K562 (cell line): ENCODE measurements around the gene ZNF280C. TPM values are rescaled to one million over a fixed set of nuclear protein-coding genes. Genes with fewer than 3 reads are reported as not detected.

ENCODE experiments used
- ATAC-seq: fragments of 200-7000 bp; cut with Tn5 transposase; 3 replicates; pipeline ENCODE4 v1.9.1; 2020; ENCODE audit warnings: moderate library complexity
- BruUV-seq: library from RNA; stranded (reverse); fragments of 400-500 nt; replicated peaks from 2 replicates; lab custom pipeline; 2021; lab: Mats Ljungman, UMichigan
- CTCF ChIA-PET: fragments of 300-600 bp; formaldehyde crosslinking; extraction: SDS; loops from one replicate; lab custom pipeline; 2021; ENCODE audit warnings: low intra/inter-chr PET ratio; lab: Yijun Ruan, JAX
- POLR2A ChIA-PET: fragments of 300-600, 350-650 bp; sonication (Branson Sonifier 250); formaldehyde crosslinking; extraction: SDS; loops from one replicate; lab custom pipeline; 2021; ENCODE audit warnings: antibody characterized with exemption, inconsistent platforms; lab: Yijun Ruan, JAX
- DNase-seq, 4 experiments: peaks; one replicate each; pipeline versions ENCODE4 v3.0.0 to v3.0.0-alpha.2; 2011 to 2018; ENCODE audit warnings: low spot score in 3 of 4, mixed read lengths in 3 of 4; ENCODE audit errors: extremely low read depth in 1 of 4
- FAIRE-seq: peaks from 2 replicates; lab custom pipeline; 2011; peaks lifted over from hg19 to GRCh38; lab: Jason Lieb, UNC
- H2AFZ ChIP-seq: 2 replicates; pipeline ENCODE4 v1.6.0; 2011; ENCODE audit warnings: low read depth, low read length, control low read depth, inconsistent platforms
- H3K27ac ChIP-seq: fragments of 200-600 bp; 3 replicates; pipeline ENCODE4 v1.8.0; 2011; ENCODE audit warnings: low read depth, mild to moderate bottlenecking, control low read depth, inconsistent platforms, low read length, moderate library complexity, mixed read lengths; ENCODE audit errors: extremely low read depth
- H3K27me3 ChIP-seq, 2 experiments: fragments of 300-600 bp in 1 of 2; 2 replicates in 1 of 2; 3 replicates in 1 of 2; pipeline versions ENCODE4 v1.6.0 to v1.8.0; 2011; ENCODE audit warnings: inconsistent platforms in 2 of 2, low read length in 2 of 2, mild to moderate bottlenecking in 1 of 2, mixed read lengths in 1 of 2, moderate library complexity in 1 of 2; ENCODE audit not compliant: control insufficient read depth in 2 of 2, insufficient read depth in 2 of 2
- H3K36me3 ChIP-seq: fragments of 300-600 bp; 3 replicates; pipeline ENCODE4 v1.8.0; 2011; ENCODE audit warnings: mild to moderate bottlenecking, low read length, inconsistent platforms; ENCODE audit not compliant: control insufficient read depth, insufficient read depth
- H3K4me1 ChIP-seq, 2 experiments: fragments of 200-600 bp in 1 of 2; replicated peaks in 1 of 2; 2 replicates in 1 of 2; 3 replicates in 1 of 2; pipeline versions ENCODE4 v1.5.1 to v1.8.0; 2011; ENCODE audit warnings: inconsistent platforms in 2 of 2, low read length in 2 of 2, mild to moderate bottlenecking in 1 of 2, mixed read lengths in 1 of 2, moderate library complexity in 1 of 2; ENCODE audit not compliant: control insufficient read depth in 2 of 2, insufficient read depth in 2 of 2
- H3K4me2 ChIP-seq: 2 replicates; pipeline ENCODE4 v1.6.1; 2011; ENCODE audit warnings: low read length, control low read depth, inconsistent platforms, mixed read lengths; ENCODE audit not compliant: insufficient read depth
- H3K4me3 ChIP-seq: fragments of 200-600 bp; sonication (generic), shearing (Covaris generic); 2 replicates; pipeline ENCODE4 v1.5.1; 2016; ENCODE audit warnings: control low read depth, inconsistent platforms
- H3K79me2 ChIP-seq: fragments of 200-600 bp; 3 replicates; pipeline ENCODE4 v1.8.0; 2011; ENCODE audit warnings: low read length, inconsistent platforms; ENCODE audit not compliant: control insufficient read depth, insufficient read depth
- H3K9ac ChIP-seq, 2 experiments: 2 replicates each; pipeline versions ENCODE4 v1.6.0 to v1.6.1; 2011; ENCODE audit warnings: low read depth in 2 of 2, low read length in 2 of 2, control low read depth in 1 of 2, inconsistent platforms in 1 of 2, mild to moderate bottlenecking in 1 of 2, mixed read lengths in 1 of 2; ENCODE audit not compliant: insufficient read depth in 1 of 2
- H3K9me1 ChIP-seq: one replicate; pipeline ENCODE4 v1.6.0; 2011; ENCODE audit warnings: inconsistent platforms, mild to moderate bottlenecking, low read length, moderate library complexity; ENCODE audit not compliant: control insufficient read depth, insufficient read depth
- H3K9me3 ChIP-seq: replicated peaks from 2 replicates; pipeline ENCODE4 v1.5.1; 2011; ENCODE audit warnings: low read depth, low read length, inconsistent platforms; ENCODE audit not compliant: control insufficient read depth, insufficient read depth
- H4K20me1 ChIP-seq: replicated peaks from 2 replicates; pipeline ENCODE4 v1.6.1; 2011; ENCODE audit warnings: low read length, inconsistent platforms, mixed read lengths; ENCODE audit not compliant: control insufficient read depth, insufficient read depth
- ADNP ChIP-seq: fragments of 200-800 bp; sonication (Bioruptor generic); IDR thresholded peaks from 2 replicates; pipeline ENCODE4 v1.6.1; 2016; ENCODE audit warnings: missing genetic modification characterization, missing compliant biosample characterization
- GABPA ChIP-seq: fragments of 200-800 bp; sonication (Bioruptor generic); conservative IDR thresholded peaks from 2 replicates; pipeline ENCODE4 v1.6.1; 2016; ENCODE audit warnings: low read depth, missing genetic modification characterization, missing compliant biosample characterization
- HDGF ChIP-seq: fragments of 450-650 bp; IDR thresholded peaks from 2 replicates; pipeline ENCODE4 v1.6.1; 2016
- ZNF133 ChIP-seq: fragments of 250-450 bp; sonication (Bioruptor Pico); IDR thresholded peaks from 2 replicates; pipeline ENCODE4 v1.4.0; 2020; ENCODE audit warnings: mild to moderate bottlenecking
- WGBS: fragments of 100-300 bp; shearing (Covaris generic); methylation state at CpG from one replicate; pipeline ENCODE4 v1.1.6; 2016; ENCODE audit warnings: low coverage, mixed read lengths; ENCODE audit not compliant: insufficient coverage; ENCODE audit errors: missing lambda C conversion rate; 5-methylcytosine and 5-hydroxymethylcytosine counted together
- in situ Hi-C: fragments of 300-500 bp; cut with MboI; formaldehyde crosslinking; loops from 4 replicates; pipeline ENCODE4 v1.15.0; 2018; ENCODE audit warnings: inconsistent platforms, mixed read lengths
- intact Hi-C: fragments of 100-400 bp; cut with micrococcal nuclease; formaldehyde crosslinking; loops from 2 replicates; pipeline ENCODE4 v1.14.2; 2022
- polyA plus RNA-seq, 8 experiments: library from polyadenylated mRNA; depleted of rRNA in 4 of 8; stranded (reverse) in 5 of 8; unstranded in 3 of 8; fragments of >200 nt; fragmentation: Nextera tagmentation in 2 of 8; fragmentation: Illumina TruSeq in 1 of 8; extraction: Ambion mirVana in 2 of 8; extraction: Trizol in 1 of 8; gene quantifications; 2 replicates each; pipeline versions ENCODE4 v1.2.1 to v1.2.3, GENCODE V29; 2011 to 2014; ENCODE audit warnings: inconsistent platforms in 1 of 8, missing spikeins in 1 of 8
- total RNA-seq, 7 experiments: library from RNA; depleted of rRNA in 6 of 7; stranded (reverse); fragments of >200 nt in 6 of 7; fragmentation: Illumina TruSeq in 2 of 7; extraction: Trizol in 2 of 7; gene quantifications; 2 replicates each; pipeline versions ENCODE4 v1.2.1 to v1.2.3, GENCODE V29; 2011 to 2021; ENCODE audit warnings: low replicate concordance in 1 of 7
- TF ChIP-seq, protein P1 (sequence below), 2 experiments: fragments of 250-450 bp in 1 of 2; fragments of 450-650 bp in 1 of 2; sonication (Bioruptor Pico) in 1 of 2; IDR thresholded peaks; 2 replicates each; pipeline versions ENCODE4 v1.6.1 to v1.8.0; 2016 to 2021; ENCODE audit warnings: mild to moderate bottlenecking in 2 of 2, moderate library complexity in 2 of 2, missing compliant biosample characterization in 1 of 2, missing genetic modification characterization in 1 of 2
- TF ChIP-seq, protein P2 (sequence below): fragments of 450-650 bp; conservative IDR thresholded peaks from 2 replicates; pipeline ENCODE4 v1.6.1; 2016; ENCODE audit warnings: missing genetic modification characterization, low read depth, mild to moderate bottlenecking, missing compliant biosample characterization, moderate library complexity
- TF ChIP-seq, protein P3 (sequence below): fragments of 450-650 bp; IDR thresholded peaks from 2 replicates; pipeline ENCODE4 v1.6.1; 2016; ENCODE audit warnings: mild to moderate bottlenecking, moderate library complexity

Gene ZNF280C
- total and polyA plus RNA-seq, 9 of the 15 experiments (the other 6 are each of a cell fraction or from before 2014, with no cell fraction given) = 1.6 to 8.3 (median 4.4) TPM

DNA sequence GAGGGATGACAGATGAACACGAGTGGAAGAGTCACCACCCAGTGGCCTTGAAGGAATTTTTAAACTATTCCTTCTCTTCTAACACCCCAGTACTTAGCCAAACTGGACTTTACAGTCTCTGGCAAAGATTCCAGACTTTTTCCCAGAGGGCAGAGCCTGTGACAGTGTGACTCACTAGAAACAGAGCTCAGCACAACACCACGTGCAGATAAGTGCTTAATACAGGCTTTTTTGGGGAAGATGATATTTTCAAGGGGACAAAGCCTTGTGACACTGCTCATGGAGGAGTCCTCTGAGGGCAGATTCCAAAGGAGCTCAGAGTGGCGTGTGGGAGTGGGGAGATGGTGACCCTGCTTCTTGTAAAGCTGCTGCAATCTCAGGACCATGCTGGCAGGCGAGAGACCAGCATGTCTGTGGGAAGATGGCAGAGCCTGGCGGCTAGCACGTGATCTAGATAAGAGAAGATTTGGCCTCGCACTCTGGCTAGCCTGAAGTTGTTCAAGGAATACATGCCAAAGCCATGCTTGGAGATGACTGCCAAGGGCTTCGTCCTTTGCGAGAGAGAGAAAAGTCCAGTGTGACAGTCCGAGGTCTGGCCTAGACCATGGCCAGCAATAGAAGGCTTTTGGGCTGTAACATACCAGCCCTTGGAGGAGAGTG lies 94.5 kb downstream of the ZNF280C start:
- H3K9me1 ChIP-seq = peaks cover 2% of the 10 kb centered on the region
- in situ Hi-C loops (no loop called here), intact Hi-C loops (loop anchor here (5.0 kb wide), 1 partner anchor 92 kb away; no protein-coding TSS in a partner anchor)
- ATAC-seq (peak; percentile 36), DNase-seq (peak in 3 of 4 experiments; percentile 17 to 35 (median 24)), FAIRE-seq (peak; percentile 70)
- no peaks in the 10 kb centered on the region for H3K36me3 ChIP-seq
- POLR2A ChIA-PET = interaction anchor here (0.6 to 2.1 kb wide), 8 partner anchors 8 to 542 kb away, joined by 3 to 10 read pairs (median 4); partner anchors contain the start of gene AIFM1
- H3K4me1 ChIP-seq = peaks cover 27 to 32% of the 10 kb centered on the region in 2 experiments
- 43% methylated on average over 6 of the region's 10 CpGs for WGBS
- H3K27me3 ChIP-seq = no peaks in the 10 kb centered on the region
- H4K20me1 ChIP-seq = peaks cover 3% of the 10 kb centered on the region
- no TSS peak for BruUV-seq
- H3K4me3 ChIP-seq = no peak overlapping the region
- H3K9me3 ChIP-seq = no peaks in the 10 kb centered on the region; the same call in 1 of the 2 replicates
- H3K4me2 ChIP-seq = peak overlapping the region; percentile 20; the same call in 1 of the 2 replicates
- peak overlapping the region; percentile 95 for H3K27ac ChIP-seq
- no peaks in the 10 kb centered on the region for H3K79me2 ChIP-seq
- H2AFZ ChIP-seq = peak overlapping the region; percentile 86
- CTCF ChIA-PET = no interaction called here
- H3K9ac ChIP-seq = peak overlapping the region; percentile 77 to 83; a peak in 3 of 4 replicates
- TF ChIP-seq, protein P1, sequence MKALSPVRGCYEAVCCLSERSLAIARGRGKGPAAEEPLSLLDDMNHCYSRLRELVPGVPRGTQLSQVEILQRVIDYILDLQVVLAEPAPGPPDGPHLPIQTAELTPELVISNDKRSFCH (CRISPR knock-in tag; IDR thresholded peaks at IDR 0.05) = no peak
- TF ChIP-seq, protein P1 (tag; IDR thresholded peaks at IDR 0.05) = peak; percentile 62; the same call in 1 of the 2 replicates
- no peak; the same call in 1 of the 2 replicates for TF ChIP-seq GABPA (tag)
- no peak for TF ChIP-seq ZNF133
- TF ChIP-seq HDGF = no peak
- TF ChIP-seq ADNP (tag) = no peak
- TF ChIP-seq, protein P2, sequence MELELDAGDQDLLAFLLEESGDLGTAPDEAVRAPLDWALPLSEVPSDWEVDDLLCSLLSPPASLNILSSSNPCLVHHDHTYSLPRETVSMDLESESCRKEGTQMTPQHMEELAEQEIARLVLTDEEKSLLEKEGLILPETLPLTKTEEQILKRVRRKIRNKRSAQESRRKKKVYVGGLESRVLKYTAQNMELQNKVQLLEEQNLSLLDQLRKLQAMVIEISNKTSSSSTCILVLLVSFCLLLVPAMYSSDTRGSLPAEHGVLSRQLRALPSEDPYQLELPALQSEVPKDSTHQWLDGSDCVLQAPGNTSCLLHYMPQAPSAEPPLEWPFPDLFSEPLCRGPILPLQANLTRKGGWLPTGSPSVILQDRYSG (tag) = 0 out of 2 replicates have a peak, but pooled peaks have one; percentile 24
- TF ChIP-seq, protein P3, sequence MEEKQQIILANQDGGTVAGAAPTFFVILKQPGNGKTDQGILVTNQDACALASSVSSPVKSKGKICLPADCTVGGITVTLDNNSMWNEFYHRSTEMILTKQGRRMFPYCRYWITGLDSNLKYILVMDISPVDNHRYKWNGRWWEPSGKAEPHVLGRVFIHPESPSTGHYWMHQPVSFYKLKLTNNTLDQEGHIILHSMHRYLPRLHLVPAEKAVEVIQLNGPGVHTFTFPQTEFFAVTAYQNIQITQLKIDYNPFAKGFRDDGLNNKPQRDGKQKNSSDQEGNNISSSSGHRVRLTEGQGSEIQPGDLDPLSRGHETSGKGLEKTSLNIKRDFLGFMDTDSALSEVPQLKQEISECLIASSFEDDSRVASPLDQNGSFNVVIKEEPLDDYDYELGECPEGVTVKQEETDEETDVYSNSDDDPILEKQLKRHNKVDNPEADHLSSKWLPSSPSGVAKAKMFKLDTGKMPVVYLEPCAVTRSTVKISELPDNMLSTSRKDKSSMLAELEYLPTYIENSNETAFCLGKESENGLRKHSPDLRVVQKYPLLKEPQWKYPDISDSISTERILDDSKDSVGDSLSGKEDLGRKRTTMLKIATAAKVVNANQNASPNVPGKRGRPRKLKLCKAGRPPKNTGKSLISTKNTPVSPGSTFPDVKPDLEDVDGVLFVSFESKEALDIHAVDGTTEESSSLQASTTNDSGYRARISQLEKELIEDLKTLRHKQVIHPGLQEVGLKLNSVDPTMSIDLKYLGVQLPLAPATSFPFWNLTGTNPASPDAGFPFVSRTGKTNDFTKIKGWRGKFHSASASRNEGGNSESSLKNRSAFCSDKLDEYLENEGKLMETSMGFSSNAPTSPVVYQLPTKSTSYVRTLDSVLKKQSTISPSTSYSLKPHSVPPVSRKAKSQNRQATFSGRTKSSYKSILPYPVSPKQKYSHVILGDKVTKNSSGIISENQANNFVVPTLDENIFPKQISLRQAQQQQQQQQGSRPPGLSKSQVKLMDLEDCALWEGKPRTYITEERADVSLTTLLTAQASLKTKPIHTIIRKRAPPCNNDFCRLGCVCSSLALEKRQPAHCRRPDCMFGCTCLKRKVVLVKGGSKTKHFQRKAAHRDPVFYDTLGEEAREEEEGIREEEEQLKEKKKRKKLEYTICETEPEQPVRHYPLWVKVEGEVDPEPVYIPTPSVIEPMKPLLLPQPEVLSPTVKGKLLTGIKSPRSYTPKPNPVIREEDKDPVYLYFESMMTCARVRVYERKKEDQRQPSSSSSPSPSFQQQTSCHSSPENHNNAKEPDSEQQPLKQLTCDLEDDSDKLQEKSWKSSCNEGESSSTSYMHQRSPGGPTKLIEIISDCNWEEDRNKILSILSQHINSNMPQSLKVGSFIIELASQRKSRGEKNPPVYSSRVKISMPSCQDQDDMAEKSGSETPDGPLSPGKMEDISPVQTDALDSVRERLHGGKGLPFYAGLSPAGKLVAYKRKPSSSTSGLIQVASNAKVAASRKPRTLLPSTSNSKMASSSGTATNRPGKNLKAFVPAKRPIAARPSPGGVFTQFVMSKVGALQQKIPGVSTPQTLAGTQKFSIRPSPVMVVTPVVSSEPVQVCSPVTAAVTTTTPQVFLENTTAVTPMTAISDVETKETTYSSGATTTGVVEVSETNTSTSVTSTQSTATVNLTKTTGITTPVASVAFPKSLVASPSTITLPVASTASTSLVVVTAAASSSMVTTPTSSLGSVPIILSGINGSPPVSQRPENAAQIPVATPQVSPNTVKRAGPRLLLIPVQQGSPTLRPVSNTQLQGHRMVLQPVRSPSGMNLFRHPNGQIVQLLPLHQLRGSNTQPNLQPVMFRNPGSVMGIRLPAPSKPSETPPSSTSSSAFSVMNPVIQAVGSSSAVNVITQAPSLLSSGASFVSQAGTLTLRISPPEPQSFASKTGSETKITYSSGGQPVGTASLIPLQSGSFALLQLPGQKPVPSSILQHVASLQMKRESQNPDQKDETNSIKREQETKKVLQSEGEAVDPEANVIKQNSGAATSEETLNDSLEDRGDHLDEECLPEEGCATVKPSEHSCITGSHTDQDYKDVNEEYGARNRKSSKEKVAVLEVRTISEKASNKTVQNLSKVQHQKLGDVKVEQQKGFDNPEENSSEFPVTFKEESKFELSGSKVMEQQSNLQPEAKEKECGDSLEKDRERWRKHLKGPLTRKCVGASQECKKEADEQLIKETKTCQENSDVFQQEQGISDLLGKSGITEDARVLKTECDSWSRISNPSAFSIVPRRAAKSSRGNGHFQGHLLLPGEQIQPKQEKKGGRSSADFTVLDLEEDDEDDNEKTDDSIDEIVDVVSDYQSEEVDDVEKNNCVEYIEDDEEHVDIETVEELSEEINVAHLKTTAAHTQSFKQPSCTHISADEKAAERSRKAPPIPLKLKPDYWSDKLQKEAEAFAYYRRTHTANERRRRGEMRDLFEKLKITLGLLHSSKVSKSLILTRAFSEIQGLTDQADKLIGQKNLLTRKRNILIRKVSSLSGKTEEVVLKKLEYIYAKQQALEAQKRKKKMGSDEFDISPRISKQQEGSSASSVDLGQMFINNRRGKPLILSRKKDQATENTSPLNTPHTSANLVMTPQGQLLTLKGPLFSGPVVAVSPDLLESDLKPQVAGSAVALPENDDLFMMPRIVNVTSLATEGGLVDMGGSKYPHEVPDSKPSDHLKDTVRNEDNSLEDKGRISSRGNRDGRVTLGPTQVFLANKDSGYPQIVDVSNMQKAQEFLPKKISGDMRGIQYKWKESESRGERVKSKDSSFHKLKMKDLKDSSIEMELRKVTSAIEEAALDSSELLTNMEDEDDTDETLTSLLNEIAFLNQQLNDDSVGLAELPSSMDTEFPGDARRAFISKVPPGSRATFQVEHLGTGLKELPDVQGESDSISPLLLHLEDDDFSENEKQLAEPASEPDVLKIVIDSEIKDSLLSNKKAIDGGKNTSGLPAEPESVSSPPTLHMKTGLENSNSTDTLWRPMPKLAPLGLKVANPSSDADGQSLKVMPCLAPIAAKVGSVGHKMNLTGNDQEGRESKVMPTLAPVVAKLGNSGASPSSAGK = peak; percentile 94
